HG03108 (cell line): ENCODE data around the gene DST.

Experiments used
- ATAC-seq: cut with Tn5 transposase; IDR thresholded peaks from one replicate; pipeline ENCODE4 v1.9.1; 2021; ENCODE audit warnings: moderate library complexity; ENCODE audit not compliant: unreplicated experiment

Gene DST

DNA sequence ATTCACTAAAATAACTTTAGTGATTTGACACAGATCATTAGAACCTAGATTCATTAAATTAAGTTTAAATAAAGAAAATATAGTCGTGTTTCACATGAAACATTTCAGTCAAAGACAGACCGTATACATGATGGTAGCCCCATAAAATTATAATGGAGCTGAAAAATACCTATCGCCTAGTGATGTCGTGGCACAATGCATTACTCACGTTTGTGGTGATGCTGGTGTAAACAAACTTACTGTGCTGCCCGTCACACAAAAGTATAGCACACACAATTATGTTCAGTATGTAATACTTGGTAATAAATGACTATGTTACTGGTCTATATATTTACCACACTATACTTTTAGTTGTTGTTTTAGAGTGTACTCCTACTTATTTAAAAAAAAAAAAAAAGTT is 17.3 kb downstream of the DST start:
- ATAC-seq, result no peak

DNA sequence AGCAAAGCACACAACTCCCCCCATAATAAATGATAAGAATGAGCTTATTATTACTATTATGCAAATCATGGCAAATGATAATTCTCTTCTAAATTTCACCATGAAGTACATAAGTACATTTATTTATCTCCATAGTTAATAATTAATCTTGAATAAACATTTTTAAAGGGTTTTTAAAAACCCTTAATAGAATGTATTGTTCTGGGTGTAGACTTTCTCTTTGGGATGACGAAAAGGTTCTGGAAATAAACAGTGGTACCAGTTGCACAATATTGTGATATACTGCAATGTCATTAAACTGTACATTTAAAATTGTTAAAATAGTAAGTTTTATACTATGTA is 18.0 kb downstream of the DST start:
- no peak for ATAC-seq

DNA sequence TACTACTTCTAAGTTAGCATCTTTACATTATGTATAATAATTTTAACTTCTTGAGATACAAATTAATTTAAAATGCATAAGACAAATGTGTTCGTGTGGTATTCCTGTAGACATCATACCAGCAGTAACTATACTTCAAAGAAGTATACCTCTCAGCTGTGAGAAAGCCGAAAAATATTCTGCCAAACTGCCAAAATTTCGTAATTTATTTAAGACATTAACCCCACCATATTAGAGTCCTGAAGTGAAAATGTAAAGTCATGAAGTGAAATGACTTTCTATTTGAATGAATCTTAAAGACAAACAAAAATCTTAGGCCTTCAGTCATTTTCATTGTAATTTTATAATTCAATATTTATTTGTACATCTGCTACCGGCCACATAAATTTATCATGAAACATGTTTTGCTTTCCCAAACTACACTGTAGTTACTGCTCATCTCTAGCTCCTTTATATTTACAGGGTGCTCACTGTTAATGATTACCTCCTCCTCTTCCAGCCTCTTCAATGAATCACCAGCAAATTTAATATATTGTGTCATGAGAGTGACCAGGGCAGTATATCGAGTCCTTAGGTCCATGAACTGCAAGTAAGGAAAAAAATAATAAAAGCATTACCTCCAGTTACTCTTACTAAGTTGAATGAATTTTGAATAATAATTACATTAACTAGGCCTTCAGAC is 18.5 kb downstream of the DST start:
- ATAC-seq, result no peak

DNA sequence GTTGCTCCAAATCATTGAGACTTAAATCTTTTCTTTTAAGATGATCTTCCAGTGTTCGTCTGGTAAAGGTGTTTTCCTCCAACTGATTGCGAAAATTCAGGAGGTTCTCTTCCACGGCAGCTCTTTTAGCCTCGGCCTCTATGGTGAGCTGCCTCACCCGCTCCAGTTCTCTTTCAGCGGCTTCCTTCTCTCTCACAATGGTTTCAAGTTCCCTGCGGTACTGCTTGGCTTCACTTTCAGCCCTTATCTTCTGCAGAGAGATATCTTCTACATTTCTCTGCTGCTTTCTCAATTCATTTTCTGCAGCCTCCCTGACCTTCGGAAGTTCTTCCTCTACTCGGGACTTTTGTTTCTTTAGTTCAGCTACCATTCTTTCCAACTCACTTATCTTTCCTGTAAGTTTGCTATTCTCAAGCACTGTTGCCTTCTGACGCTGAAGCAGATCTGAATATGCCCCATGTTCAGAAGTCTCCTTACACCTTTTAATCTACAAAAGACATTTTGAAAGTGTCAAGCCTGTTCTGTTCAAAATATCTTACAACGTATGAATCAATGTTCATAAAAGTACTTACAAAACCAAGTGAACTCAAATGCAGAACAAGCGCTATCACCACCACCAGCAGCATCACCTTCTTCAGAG is 22.3 kb downstream of the DST start:
- no peak for ATAC-seq

DNA sequence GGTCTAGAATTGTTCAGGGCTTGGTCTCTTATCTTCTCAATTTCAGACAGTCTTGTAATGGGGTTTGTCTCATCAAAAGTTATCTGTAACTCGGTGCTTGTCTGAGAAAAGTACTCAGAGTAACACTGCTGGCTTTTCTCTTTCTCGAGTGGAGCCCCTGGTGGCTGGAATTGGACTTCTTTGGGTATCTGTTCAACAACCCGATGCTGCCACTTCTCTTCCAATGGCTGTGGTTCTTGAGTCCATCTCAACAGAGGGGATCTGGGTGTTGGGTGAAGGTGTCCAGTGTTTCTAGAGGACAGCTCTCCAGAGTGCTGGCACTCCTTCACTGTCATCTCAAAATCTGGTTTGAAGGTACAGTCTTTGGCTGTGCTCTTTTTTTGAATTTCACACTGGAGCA is 24.6 kb downstream of the DST start:
- ATAC-seq, result no peak

DNA sequence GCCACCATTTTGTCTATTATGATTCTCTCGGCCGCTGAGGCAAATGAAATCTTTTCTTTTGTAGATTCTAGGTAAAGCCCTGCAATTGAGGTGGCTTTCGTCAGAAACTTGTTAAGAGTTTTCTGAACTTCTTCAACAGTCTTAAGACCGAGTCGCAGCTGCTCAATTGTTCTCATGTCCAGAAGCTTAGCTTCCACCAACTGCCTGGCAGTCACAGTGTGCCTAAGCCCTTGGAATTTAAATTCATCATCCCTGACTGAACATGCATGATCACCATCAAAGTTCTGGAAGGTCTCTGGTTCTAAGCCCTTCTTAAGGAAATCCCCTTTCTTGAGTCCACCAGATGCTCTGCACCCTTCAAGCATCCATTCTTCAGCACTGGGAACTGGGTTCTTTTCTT is 25.7 kb downstream of the DST start:
- ATAC-seq, result no peak

DNA sequence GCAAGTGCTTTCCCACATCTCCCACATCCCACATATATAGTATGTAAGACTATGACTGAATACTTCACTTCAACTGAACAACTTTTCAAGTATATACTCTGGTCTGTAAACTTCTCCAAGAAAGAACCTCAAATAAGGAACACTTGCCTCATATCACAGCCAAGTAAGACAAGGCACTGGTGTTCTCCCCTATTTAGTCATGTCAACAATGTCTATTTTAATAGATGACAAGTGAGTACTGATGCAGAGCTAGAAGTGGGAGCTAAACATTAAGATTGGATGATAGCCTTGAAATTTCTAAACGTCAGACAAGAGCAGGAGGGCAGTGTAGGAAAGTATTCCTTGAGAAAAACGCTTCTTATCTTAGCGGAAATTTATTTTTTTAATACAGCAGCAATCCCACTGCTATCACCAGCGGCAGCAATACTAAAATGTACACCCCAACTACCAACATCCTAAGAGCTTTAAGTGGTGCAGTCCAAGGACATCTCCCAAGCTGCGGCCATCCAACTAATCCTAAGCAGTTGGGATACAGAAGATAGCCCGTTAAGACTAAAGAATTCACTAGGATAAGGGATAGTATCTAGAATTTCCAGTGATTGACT is 29.3 kb downstream of the DST start:
- no peak for ATAC-seq

DNA sequence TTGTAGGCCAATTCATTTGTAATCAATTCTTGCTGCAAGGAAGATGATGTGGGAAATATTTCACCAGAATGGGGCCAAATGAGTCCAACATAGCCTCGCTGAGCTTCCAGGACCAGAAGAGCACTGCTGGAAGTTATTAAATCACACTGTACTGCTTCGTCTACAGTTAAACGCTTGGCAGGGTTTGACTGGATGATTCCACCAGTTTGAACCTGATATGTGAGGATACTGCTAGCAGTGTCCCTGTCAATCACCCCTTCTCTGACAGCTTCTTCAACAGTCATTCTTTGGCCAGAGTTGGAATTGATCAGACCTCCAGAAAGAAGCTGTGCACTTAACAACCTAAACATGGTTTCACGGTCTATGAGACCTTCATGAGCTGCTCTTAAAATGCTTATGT is 34.4 kb downstream of the DST start:
- no peak for ATAC-seq

DNA sequence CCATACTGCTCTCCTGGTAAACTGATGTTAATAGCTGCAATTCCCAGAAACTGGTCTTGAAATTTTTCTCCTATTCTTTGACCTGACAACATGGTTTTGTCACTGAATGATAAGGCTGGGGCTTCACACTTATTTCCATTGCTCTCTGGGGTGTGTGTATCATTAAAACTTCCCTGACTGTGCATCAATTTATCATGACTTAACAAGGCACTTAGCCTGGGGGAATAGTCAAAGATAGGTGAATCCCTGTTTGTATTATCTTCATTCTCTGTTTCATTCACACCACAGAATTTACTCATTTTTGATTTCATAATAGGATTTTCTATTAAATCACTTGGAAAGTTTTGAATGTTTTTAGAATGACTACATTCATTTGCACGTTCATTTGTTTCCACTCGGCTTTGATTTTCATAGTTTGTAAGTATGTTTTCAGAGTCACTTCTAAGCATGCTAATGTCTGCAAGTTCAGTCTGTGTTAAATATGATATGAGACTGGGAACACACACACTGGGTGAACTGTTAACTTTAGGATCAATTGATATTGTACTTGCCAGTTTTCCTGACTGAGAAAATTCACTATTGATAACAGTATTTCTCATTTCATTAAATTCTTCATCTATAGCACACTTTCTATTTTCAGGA is 35.5 kb downstream of the DST start:
- ATAC-seq, result no peak

DNA sequence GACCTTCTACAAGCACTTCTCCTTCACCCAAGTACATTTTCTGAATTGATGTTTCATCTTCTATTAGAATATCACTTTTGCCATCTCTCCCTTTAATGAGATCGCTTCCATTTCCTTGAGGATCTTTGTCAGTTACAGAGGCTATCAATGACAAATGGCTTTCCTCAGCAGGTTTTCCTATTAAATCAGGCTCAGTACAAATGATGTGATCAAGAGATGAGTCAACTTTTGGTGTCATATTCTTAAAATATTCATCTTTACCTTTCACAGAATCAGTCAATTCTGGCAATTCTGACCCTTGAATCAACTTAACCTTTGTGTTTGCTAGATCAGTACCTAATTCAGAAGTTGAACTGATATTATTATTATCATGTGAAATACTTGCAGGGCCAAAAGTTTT is 37.3 kb downstream of the DST start:
- ATAC-seq, result no peak

DNA sequence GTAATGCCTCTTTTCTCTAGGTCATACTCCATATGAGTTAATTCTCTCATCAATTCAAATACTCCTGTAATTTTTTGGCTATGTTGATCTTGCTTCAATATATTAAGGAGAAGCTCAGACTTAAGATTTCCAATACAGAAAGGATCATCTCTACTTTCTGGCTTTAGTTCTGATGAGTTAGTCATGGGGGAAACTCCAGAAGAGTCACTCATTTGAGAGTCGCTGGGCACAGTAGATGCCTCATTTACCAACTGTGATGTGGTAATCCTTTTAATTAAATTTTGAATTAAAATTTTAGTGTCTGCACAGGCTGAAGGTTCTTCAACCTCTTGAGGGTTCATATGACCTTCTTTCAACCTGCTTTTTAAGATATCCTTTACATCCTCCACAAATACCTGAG is 38.5 kb downstream of the DST start:
- ATAC-seq, result no peak

DNA sequence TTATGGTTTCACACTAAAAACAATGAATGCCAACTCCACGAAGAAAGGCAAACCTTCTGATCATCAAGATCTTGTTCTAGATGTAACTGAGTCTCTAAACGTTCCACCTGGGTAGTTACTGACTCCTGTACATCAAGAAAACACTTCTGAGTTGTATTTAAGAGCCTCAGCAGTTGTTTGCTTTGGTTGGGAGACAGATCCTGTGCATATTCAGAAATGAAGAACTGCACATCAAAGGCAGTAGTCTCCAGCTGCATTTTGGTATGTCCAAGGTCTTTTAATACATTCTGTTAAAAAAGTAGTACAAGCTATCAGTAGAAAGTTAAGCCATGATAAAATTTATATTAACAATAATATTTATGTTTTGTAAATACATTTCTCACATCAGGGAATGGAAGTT is 41.3 kb downstream of the DST start:
- no peak for ATAC-seq

DNA sequence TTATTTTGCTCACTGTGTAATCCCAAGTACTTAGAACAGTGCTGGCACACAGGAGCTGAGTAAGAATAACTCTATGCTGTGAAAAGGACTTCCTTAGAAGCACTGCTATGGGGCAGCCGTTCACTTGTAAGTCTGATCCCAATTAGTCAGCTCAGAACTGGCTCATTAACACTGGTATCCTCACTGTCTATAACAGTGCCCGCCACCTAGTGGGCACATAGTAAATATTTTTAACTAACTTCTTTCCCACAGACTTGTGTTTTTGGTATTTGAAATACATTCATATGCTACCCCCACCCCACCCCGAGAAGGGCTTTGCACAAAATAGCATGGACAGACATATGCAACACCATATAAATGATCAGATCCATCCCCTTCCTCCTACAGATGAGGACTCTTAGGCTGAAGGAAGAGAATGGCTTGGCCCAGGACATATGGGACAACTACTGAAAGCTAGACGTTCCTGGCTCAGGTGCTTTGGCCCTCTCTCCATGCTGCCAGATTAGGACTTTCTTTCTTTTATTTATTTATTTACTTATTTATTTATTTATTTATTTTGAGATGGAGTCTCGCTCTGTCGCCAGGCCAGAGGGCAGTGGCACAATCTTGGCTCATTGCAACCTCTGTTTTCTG is 47.1 kb downstream of the DST start:
- peak; percentile 33 for ATAC-seq

DNA sequence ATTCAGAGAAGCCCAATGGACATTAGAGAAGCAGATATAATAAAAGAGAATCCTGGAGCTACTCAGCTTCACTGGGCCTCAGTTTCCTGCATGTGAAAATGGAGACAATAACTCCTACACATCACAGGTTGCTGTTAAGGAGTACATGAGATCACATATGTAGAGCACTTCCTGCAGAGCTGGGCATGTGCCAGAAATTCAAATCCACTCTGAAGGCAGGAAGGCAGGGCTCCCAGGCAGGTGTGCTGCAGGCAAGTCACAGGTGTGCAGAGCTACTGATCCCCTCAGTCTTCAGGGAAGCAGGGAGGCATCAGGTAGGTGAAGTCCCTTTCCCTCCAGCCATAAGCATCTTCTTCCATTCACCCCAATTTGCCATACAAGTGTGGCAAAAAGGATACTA is 48.0 kb downstream of the DST start:
- ATAC-seq, result no peak

DNA sequence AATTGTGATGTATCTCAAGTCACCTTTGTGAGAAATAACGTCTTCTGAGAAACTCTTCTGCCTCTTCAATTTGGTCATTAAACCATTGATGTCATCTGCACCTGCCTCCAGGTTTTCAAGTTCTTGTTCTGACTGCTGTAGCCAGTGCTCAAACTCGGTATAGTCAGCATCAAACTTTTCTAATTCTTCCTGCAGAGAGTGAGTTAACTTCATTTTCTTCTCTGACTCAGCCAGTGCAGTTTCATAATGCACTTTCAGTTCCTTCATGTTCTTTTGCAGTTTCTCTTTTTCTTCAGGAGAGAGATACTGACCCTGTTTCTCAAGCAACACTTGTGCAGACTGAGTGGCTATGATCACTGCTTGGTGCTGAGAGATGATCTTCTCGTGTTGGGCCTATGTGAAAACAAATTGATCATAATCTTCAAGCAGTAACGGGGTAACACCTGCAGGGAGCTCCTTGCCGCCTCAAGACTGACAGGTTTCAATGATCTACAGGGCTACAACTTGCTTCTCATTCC is 48.8 kb downstream of the DST start:
- ATAC-seq, result peak; percentile 91

DNA sequence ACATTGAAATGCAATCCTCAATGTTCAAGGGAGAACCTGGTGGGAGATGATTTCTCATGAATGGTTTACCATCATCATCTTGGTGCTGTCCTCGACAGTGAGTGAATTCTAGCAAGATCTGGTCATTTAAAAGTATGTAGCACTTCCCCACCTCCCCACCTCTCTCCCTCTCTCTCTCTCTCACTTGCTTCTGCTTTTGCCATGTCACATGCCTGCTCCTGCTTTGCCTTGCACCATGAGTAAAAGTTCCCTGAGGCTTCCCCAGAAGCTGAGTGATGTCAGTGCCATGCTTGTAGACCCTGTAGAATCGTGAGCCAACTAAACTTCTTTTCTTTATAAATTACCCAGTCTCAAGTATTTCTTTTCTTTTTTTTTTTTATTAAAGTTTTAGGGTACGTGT is 60.5 kb downstream of the DST start:
- no peak for ATAC-seq

DNA sequence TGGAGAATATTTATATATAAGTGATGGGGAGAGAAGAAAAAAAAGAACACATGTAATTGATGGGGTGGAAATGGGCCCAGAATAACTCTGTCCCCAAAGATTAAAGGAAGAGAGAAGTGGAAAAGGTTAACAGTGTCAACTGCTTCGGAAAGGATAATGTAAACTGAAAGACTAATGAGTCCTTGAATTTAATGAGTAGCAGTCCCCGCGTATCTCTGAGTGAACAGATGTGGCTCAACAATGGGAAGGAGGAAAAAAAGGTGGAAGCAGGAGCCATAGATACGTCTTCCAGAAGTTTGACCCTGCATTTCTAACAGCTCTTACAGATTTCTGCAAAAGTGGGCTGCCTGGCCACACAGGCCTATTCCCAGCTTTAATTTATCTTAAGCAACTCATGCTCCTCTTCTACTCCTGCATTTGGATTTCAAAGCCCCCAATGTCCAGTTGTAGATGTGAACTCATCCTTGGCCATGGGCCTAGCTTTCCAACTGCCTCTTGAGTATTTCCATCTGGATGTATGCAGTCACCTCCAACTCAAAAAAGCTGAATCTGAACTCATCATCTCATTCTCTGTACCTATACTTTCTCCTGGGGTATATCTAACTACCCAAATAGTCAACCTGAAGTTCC is 61.3 kb downstream of the DST start:
- no peak for ATAC-seq

DNA sequence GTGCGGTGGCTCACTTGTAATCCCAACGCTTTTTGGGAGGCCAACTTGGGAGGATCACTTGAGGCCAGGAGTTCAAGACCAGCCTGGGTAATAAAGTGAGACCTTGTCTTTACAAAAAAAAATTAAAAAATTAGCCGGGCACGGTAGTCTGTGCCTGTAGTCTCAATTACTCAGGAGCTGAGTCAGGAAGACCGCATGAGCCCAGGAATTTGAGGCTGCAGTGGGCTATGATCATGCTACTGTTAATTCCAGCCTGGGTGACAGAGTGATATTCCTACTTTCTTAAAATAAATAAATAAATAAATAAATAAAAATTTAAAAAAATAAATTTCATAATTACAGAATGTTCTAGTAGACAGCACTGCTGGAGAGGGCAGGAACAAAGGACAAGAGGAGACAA is 62.4 kb downstream of the DST start:
- no peak for ATAC-seq

DNA sequence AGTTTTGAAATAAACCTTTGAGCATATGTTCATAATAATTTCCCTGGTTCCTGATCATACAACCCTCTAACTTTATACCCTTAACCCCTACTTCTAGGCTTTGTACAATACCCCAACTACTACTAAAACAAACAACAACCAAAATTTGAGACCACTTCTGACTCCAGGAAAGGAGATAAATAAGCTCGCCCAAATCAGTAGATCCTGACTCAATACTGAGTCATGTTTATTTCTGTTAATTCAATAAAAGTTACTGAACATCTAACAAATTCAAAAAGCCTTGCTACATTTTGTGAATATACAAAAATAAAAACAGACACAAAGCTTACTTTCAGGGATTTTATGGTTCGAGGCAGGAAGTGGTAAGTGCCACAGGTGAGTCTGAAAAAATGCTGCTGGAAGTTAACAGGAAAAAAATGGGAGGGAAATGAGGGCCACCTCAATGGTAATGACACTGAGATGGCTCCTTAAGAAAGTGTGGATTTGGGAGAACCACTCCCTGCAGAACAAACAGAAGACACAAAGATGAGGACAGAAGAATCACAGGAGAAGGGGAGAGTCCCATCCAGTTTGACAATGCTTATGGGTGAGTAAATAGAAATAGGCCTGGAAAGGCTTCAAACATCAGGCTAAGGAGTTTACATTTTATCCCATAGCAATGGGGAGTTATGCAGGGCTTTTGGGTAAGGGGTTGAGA is 63.4 kb downstream of the DST start:
- no peak for ATAC-seq

DNA sequence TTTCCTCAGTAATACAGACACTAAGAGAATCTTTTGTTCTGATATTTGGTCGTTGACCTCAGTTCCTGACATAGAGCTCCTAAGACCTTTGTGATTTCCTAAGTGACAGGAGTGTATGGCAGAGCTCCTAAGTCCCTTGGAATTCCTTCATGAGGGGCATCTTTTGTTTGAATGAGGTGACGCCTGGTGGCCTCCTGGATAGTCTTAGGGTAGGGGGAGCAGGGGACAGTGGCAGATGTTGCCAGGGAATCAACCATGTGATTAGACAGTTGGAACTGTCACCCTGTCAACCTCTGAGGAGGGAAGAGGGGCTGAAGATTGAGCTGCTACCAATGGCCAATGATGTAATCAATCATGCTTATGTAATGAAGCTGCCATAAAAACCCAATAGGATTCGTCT is 67.0 kb downstream of the DST start:
- ATAC-seq, result no peak

DNA sequence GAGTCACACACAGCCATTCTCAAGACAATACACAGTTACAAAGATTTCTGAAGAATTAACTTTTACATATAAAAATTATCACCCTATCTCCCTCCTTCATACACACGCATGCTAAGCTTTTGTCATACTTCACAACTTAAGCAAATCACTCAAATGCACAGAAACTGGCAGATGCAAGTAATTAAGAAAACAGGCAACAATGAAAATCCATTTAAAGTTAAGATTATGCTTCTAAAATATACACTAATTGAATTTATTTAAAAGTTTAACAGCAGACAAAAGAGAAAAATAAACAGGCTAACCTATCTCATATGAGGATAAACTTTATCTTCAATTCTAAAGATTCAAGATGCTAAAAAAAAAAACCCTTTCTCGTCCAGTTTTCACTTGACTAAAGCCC is 68.4 kb downstream of the DST start:
- ATAC-seq, result no peak
